ENCODE data around the gene LRRC32.

Gene LRRC32

GRCh38 chr11:76662656-76663485, 7.7 kb downstream of the LRRC32 start:
- DNase-seq (ENCODE audit: low spot score): no peak

GRCh38 chr11:76661834-76662434, 8.6 kb downstream of the LRRC32 start:
- DNase-seq (ENCODE audit: low spot score): no peak

GRCh38 chr11:76661306-76661751, 9.2 kb downstream of the LRRC32 start:
- DNase-seq (ENCODE audit: low spot score): no peak

GRCh38 chr11:76660533-76661305, 9.8 kb downstream of the LRRC32 start:
- no peak for DNase-seq (ENCODE audit: low spot score)

GRCh38 chr11:76659672-76660532, 10.6 kb downstream of the LRRC32 start:
- no peak for DNase-seq (ENCODE audit: low spot score)

GRCh38 chr11:76658651-76659650, 11.6 kb downstream of the LRRC32 start:
- no peak for DNase-seq (ENCODE audit: low spot score)

- DNase-seq (ENCODE audit: low spot score): no peak
These were observed 12.3 kb downstream of the LRRC32 start for GRCh38 chr11:76658231-76658630.

- no peak for DNase-seq (ENCODE audit: low spot score)
These were observed 13.1 kb downstream of the LRRC32 start for GRCh38 chr11:76657187-76658170.

GRCh38 chr11:76656571-76657081, 13.9 kb downstream of the LRRC32 start:
- no peak for DNase-seq (ENCODE audit: low spot score)

GRCh38 chr11:76656050-76656531, 14.5 kb downstream of the LRRC32 start:
- no peak for DNase-seq (ENCODE audit: low spot score)

- DNase-seq (ENCODE audit: low spot score): no peak
These were observed 15.0 kb downstream of the LRRC32 start for GRCh38 chr11:76655501-76656049.

- DNase-seq (ENCODE audit: low spot score): no peak
These were observed 15.6 kb downstream of the LRRC32 start for GRCh38 chr11:76654980-76655379.

- peak; percentile 97 for DNase-seq (ENCODE audit: low spot score)
These were observed 16.2 kb downstream of the LRRC32 start for GRCh38 chr11:76654298-76654851.

- DNase-seq (ENCODE audit: low spot score): peak; percentile 83
These were observed 16.8 kb downstream of the LRRC32 start for GRCh38 chr11:76653674-76654284.

GRCh38 chr11:76653012-76653673, 17.4 kb downstream of the LRRC32 start:
- no peak for DNase-seq (ENCODE audit: low spot score)

- DNase-seq (ENCODE audit: low spot score): no peak
These were observed 20.6 kb downstream of the LRRC32 start for GRCh38 chr11:76649851-76650372.

- DNase-seq (ENCODE audit: low spot score): no peak
These were observed 21.5 kb downstream of the LRRC32 start for GRCh38 chr11:76649011-76649410.
